ENCODE results near the gene DACT2.
"Not testable (repeated sequence)": the region's sequence is repeated elsewhere in the genome, so short reads cannot be mapped to it uniquely, and the experiment has no call there.

Gene DACT2

GRCh38 chr6:168280020-168280898 lies 39.3 kb downstream of the DACT2 start:
- no peak for DNase-seq

GRCh38 chr6:168279403-168279935 lies 40.1 kb downstream of the DACT2 start:
- no peak for DNase-seq

DNA sequence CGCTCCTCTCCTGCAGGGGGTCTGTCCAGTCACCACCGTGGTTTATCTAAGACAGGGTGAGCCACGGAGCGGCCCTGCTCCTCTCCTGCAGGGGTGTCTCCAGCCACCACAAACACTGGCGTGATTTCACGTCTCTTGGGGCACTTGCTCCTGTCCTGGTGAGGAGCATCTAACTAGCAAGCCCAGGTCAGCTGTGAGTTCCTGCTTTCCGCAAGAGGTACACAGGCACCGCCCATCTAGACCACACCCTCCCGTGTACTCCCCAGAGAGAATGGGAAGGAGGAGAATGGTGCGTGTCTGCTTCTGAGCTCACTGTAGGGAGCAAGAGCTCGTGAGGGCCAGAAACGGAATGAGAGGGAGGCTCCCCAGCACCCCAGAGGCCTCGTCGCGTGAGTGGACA lies 40.7 kb downstream of the DACT2 start:
- no peak for DNase-seq

DNA sequence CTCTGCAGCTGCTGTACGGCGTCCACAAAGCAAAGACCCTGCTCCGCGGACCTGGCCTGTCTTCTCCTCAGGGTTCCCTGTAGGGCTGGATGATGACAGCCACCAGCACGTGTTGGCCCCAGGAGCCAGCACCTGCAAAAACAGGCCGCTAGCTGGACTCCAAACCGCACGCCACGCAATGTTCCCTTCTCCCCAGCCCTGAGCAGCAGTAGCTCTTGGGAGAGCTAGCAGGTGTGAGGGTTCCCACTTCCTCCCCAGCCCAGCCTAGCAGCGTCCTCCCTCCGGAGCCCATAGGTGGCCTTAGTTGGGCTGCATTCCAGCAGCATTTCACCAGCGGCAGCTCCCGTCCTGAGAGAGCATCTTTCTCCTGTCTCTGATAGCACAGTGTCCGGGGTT lies 42.3 kb downstream of the DACT2 start:
- no peak for DNase-seq

GRCh38 chr6:168276576-168277273 lies 42.9 kb downstream of the DACT2 start:
- DNase-seq: no peak

DNA sequence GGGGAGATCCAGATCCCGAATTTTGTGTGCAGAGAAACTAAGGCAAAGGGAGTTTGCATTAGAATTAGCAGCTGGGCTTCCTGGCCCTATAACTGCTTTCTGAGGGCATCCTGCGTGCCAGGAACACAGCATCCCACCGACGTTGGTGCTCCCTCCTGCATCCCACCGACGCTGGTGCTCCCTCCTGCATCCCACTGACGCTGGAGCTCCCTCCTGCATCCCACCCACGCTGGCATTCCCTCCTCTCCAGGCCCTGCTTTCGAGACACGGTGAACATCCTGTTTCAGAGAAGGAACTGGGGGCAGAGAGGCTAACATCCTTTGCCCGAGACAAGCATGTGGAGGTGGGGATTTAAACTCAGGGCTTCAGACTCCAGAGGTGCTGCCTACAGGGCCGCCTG lies 44.4 kb downstream of the DACT2 start:
- no peak for DNase-seq

GRCh38 chr6:168274037-168274952 lies 45.3 kb downstream of the DACT2 start:
- no peak for DNase-seq

- no peak for DNase-seq
Measured at GRCh38 chr6:168273441-168274036, 46.0 kb downstream of the DACT2 start.

GRCh38 chr6:168272415-168273325 lies 46.9 kb downstream of the DACT2 start:
- DNase-seq: no peak

- DNase-seq: no peak
Measured at GRCh38 chr6:168270274-168271172, 49.1 kb downstream of the DACT2 start.

DNA sequence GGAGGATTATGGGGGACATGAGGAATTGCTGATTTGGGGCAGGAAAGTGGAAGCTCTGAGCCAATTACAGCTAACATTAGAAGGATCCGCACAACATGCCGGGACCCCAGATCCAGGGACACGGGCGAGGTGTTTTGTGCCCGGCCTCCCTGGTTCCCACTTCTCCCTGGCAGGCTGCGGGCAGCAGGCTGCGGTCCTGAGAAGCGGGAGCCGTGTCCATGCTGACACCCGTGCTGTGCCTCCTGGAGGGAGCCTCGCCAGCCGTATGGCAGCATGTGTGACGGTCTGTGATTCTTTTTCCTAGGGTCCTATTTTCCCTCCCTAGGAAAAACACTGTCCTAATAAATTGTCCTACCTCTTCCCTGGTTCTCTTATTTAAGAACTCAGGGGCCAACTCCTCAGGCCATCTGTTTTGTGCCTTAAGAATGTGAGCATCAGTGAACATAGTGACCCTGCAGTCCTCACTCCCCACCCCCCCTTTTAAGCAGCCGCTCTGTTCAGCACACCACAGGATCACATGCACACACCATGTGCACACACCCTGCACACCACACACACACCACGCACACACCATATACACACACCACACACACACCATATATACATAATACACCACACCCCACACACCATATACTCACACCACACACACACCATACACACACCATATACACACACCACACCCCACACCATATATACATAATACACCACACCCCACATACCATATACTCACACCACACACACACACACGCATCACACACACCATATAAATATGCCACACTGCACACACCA lies 49.9 kb downstream of the DACT2 start:
- no peak for DNase-seq

GRCh38 chr6:168268755-168269154 lies 50.8 kb downstream of the DACT2 start:
- no peak for DNase-seq

DNA sequence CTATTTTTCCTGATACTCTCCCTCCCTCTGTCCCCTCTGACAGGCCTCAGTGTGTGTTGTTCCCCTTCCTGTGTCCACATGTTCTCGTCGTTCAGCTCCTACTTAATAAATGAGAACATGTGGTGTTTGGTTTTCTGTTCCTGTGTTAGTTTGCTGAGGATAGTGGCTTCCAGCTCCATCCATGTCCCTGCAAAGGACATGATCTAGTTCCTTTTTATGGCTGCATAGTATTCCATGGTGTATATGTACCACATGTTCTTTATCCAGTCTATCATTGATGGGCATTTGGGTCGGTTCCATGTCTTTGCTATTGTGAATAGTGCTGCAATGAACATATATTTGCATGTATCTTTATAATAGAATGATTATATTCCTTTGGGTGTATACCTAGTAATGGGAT lies 51.8 kb downstream of the DACT2 start:
- not testable (repeated sequence) for DNase-seq

- no peak for DNase-seq
Measured at GRCh38 chr6:168265827-168266815, 53.5 kb downstream of the DACT2 start.

- DNase-seq: no peak
Measured at GRCh38 chr6:168265394-168265793, 54.2 kb downstream of the DACT2 start.

- DNase-seq: no peak
Measured at GRCh38 chr6:168264593-168265335, 54.8 kb downstream of the DACT2 start.

GRCh38 chr6:168263351-168263905 lies 56.1 kb downstream of the DACT2 start:
- no peak for DNase-seq

All from AML-193 (cell line).